Measurements from ENCODE around the gene VEGFB. TPM values are rescaled to one million over a fixed set of nuclear protein-coding genes. Genes with fewer than 3 reads are reported as not detected.

Gene VEGFB
- total and polyA plus RNA-seq, 2 of the 8 experiments (the other 6 are each of a cell fraction or from before 2014, with no cell fraction given), result 9.3 to 49.6 TPM

GRCh38 chr11:64204080-64204440 is 30.3 kb upstream of the VEGFB start:
- Histone ChIP-seq H4K8ac (ENCODE audit: extremely low read depth, insufficient read depth, low read length) (no peak overlapping the region), H2BK20ac (ENCODE audit: low read length) (no peak overlapping the region), H2BK120ac (replicated peaks; ENCODE audit: low read depth, low read length) (no peak overlapping the region), H3K56ac (replicated peaks; ENCODE audit: insufficient read length, low read depth, low read length) (no peak overlapping the region), H3K27me3 (replicated peaks in 1 of 4; ENCODE audit: control insufficient read depth in 3 of 4, extremely low read depth in 1 of 4, insufficient read depth in 3 of 4, low read length in 3 of 4) (no peaks in the 10 kb centered on the region; a peak in 1 of 7 replicates), H2BK5ac (ENCODE audit: low read depth, low read length) (no peak overlapping the region), H4K91ac (replicated peaks; ENCODE audit: insufficient read length, low read length) (no peak overlapping the region), H3K23me2 (ENCODE audit: low read depth, low read length) (no peaks in the 10 kb centered on the region; the same call in 1 of the 2 replicates), H3K18ac (ENCODE audit: extremely low read depth, low read length) (no peak overlapping the region), H3K9ac (replicated peaks in 1 of 4; ENCODE audit: extremely low read depth in 1 of 4, low read depth in 3 of 4, low read length in 3 of 4) (no peak overlapping the region), H3K79me1 (ENCODE audit: low read depth, low read length) (no peaks in the 10 kb centered on the region), H2BK12ac (ENCODE audit: low read depth, low read length) (no peak overlapping the region), H3K4me3 (ENCODE audit: extremely low read depth in 1 of 4, insufficient read depth in 2 of 4, low read depth in 3 of 4, low read length in 4 of 4) (no peak overlapping the region), H4K20me1 (replicated peaks in 1 of 2; ENCODE audit: control insufficient read depth in 1 of 2, insufficient read depth in 2 of 2, low read length in 2 of 2) (peaks cover 5 to 21% of the 10 kb centered on the region in 2 experiments), H3K4me2 (ENCODE audit: insufficient read depth in 1 of 2, low read depth in 2 of 2, low read length in 2 of 2) (no peak overlapping the region), H3K14ac (ENCODE audit: insufficient read length) (no peak overlapping the region), H3K4ac (replicated peaks; ENCODE audit: insufficient read length, low read depth, low read length) (no peak overlapping the region), H3K9me3 (ENCODE audit: insufficient read depth in 2 of 2, low read depth in 1 of 2, low read length in 1 of 2) (no peaks in the 10 kb centered on the region), H2AK5ac (ENCODE audit: low read depth, low read length) (no peak overlapping the region), H3K27ac (ENCODE audit: low read depth, low read length) (no peak overlapping the region), H3K36me3 (ENCODE audit: control insufficient read depth in 2 of 4, insufficient read depth in 4 of 4, low read length in 3 of 4) (peaks cover 41 to 67% (median 54%) of the 10 kb centered on the region in 4 experiments), H3K4me1 (replicated peaks in 1 of 4; ENCODE audit: control insufficient read depth in 3 of 4, insufficient read depth in 4 of 4, low read length in 3 of 4) (peaks cover 0 to 5% (median 0%) of the 10 kb centered on the region in 4 experiments; a peak in 3 of 7 replicates), H3K23ac (ENCODE audit: insufficient read length) (no peak overlapping the region), H4K5ac (ENCODE audit: insufficient read length, low read depth, low read length) (no peak overlapping the region), H2BK15ac (ENCODE audit: low read length) (no peak overlapping the region), H3K79me2 (ENCODE audit: control insufficient read depth in 1 of 2, insufficient read depth in 2 of 2, low read length in 2 of 2) (no peaks in the 10 kb centered on the region), H2AFZ (ENCODE audit: low read length) (no peak overlapping the region)
- no peak for FAIRE-seq
- ChIA-PET CTCF (ENCODE audit: partially characterized antibody) (interaction anchor here (1.0 to 7.4 kb wide), 27 partner anchors 8 to 209 kb away, joined by 3 to 68 read pairs (median 7); partner anchors contain the start of genes DNAJC4, ESRRA, NUDT22 and PLCB3), POLR2A (ENCODE audit: partially characterized antibody) (interaction anchor here (0.7 to 18.4 kb wide), 8 partner anchors 15 to 100 kb away, joined by 3 to 253 read pairs (median 23); partner anchors contain the start of genes MACROD1, NUDT22, PPP1R14B and STIP1)
- WGBS, 2 experiments (ENCODE audit: extremely low coverage in 1 of 2, insufficient coverage in 1 of 2, insufficient read length in 1 of 2, insufficient replicate concordance in 2 of 2, low coverage in 1 of 2, low lambda C conversion rate in 2 of 2, missing lambda C conversion rate in 1 of 2), result 94% methylated on average over 16 of the region's 16 CpGs; no CpG with 5 or more reads in 1 of the 2 experiments
- no peak for DNase-seq (ENCODE audit: low read depth in 1 of 2, low spot score in 2 of 2)
- TF ChIP-seq TCF12 (IDR thresholded peaks at IDR 0.05; ENCODE audit: low read depth, low read length), result no peak
- no peak for TF ChIP-seq POLR2A (IDR thresholded peaks at IDR 0.05; ENCODE audit: control extremely low read depth in 1 of 2, low read depth in 2 of 2, low read length in 2 of 2)
- TF ChIP-seq ATF2 (IDR thresholded peaks at IDR 0.05; ENCODE audit: low read length), result no peak
- TF ChIP-seq GTF2F1 (IDR thresholded peaks at IDR 0.05; ENCODE audit: borderline replicate concordance, low read depth, low read length), result no peak
- no peak for TF ChIP-seq ZNF274 (IDR thresholded peaks at IDR 0.05; ENCODE audit: borderline replicate concordance, extremely low read depth, low read length)
- TF ChIP-seq HDAC2 (IDR thresholded peaks at IDR 0.05; ENCODE audit: borderline replicate concordance in 1 of 2, low read depth in 2 of 2, low read length in 2 of 2), result no peak
- no peak for TF ChIP-seq SIN3A (conservative IDR thresholded peaks at IDR 0.05 in 1 of 2, IDR thresholded peaks at IDR 0.05 in 1 of 2; ENCODE audit: low read depth in 1 of 2, low read length in 2 of 2)
- no peak for TF ChIP-seq MAX (IDR thresholded peaks at IDR 0.05)
- no peak for TF ChIP-seq RAD21 (IDR thresholded peaks at IDR 0.05 in 1 of 2, conservative IDR thresholded peaks at IDR 0.05 in 1 of 2; ENCODE audit: low read depth in 2 of 2, low read length in 2 of 2)
- no peak for TF ChIP-seq JUND (IDR thresholded peaks at IDR 0.05; ENCODE audit: low read length)
- no peak for TF ChIP-seq JUN (IDR thresholded peaks at IDR 0.05; ENCODE audit: low read depth, low read length)

Measured in H1 (cell line).